GM19240 (cell line): ENCODE results near the gene TCF3.
"Not testable (repeated sequence)": the region's sequence is repeated elsewhere in the genome, so short reads cannot be mapped to it uniquely, and the experiment has no call there.

Source experiments
- DNase-seq: peaks from one replicate; pipeline ENCODE4 v3.0.0; 2011; ENCODE audit warnings: low spot score; ENCODE audit not compliant: insufficient read length

Gene TCF3

DNA sequence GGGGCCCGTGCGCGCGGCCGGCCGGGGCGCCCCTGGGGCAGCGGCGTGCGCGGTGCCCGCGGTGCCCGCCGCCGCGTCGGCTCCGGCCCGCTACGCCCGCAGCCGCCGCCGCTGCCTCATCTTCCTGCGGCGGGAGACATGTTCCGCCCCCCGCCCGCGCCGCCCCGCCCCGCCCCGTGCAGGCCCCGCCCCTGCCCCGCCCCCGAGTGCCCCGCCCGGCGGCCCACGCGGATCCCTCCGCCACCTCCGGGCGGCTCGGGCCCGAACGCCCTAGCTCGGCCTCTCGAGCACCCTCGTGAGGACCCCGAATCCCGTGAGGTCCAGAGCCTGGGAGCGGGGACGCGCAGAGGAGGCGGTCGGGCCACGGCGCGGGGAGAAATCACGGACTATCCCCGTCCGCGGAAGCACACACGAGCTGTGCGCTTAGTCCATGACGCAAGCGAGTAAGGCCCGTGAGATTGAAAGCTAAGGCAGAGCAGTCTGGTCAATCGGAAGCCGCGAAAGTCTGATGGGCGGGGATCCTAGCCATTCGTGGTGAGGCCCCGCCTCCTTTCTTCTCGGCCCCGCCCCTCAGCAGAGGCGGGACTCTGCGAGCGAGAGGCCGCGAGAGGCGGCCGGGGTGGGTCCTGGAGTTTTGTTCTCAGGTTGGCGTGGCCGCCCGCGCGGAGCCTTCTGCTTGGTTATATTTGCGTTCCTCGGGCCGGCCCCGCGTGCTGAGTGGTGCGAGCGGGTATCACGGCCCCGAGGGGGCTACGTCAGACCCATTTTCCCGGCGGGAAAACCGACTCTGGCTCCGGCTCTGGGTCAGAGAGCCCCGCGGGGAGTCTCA, at the start of gene TCF3:
Gene TCF3 (minus strand): TSS at position 145 of the 829 bp plus-strand sequence. CDS start 2,367 bp downstream, outside the sequence.
- DNase-seq = peak; percentile 99

DNA sequence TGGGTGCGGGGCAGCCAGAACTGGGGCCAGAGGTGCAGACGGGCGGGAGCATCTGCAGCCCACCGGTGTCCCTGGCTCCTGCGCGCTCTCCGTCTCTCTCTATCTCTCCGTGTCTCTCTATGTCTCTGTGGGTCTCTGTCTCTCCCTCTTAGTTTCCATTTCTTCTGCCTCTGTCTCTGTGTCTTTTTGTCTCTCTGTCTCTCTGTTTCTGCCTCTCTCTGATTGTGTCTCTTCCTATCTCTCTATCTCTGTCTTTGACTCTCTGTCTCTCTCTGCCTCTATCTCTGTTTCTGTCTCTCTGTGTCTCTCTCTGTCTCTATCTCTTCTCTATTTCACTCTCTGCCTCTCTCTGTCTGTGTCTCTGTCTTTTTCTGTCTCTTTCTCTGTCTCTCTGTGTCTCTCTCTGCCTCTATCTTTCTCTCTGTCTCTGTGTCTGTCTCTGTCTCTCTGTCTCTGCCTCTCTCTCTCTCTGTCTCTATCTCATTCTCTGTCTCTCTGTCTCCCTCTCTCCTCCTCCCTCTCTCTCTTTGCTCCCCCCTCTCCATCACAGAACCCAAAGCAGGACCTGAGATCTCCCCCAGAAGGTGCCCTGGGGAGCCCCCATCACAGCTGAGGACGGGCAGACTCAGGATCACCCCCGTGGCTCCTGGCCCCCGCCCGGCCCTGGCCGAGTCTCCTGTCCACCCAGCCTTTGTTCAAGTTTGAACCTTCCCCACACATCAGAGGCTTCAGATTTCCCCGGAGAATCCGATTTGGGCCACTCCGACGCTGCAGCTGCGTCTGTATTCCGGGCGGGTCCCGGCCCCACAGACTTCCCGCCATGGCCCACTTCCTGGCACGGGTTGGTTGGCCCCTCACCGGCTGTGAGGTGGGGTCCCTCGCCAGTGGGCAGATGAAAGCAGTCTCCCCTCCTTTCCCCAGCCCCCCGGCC, 48.6 kb upstream of the TCF3 start:
- DNase-seq = no peak

DNA sequence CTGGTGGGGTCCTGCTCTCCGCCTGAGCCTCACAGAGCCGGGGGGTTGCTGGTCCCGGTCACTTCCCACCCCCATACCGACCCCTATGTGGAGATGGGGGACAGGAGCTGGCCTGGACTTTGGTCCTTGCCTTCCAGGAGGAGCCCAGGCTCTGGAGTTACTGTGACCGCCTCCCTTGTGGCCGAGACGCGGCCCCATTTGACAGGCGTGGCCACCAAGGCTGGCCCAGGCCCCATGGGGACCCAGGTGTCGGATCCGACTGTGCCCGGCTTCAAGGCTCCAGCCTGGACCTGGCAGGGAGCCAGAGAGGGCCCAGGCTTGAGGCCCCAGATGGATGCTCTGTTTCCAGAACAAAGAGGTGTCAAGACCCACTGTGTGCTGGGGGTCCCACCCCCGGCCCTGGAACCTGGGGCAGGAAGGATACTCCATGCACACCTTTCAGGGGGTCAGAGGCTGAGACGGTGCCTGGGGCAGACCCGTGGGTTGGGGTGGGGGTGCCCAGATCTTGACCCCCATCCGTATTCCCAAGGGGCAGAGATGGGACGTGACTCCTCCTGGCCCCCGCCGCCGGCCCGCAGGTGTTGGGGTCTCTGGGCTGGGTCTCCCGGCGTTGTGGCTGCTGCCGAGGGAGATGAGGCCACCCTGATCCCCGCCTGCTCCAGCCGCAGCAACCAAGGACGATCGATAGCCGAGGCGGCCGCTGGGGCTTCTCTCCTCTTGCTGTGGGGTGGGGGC, 47.8 kb upstream of the TCF3 start:
- DNase-seq = no peak

DNA sequence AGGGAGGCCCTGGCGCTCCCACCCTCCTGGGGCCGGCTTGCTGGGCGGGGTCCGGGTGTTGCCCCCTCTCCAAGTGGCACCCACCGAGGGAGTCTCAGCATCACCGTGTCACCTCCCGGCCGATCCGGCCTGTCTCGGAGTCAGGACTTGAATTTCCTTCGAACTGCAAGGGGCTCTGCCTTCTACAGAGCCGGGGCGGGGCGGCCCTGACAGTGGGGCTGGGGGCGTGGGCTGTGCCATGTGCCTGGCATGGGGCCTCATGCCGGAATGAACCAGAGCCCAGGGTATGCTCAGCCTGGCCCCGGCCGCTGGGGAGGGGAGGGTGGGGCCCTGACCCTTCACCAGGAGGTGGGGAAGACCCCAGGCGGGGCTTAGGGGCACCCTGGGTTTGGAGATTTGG, 47.0 kb upstream of the TCF3 start:
- no peak for DNase-seq

DNA sequence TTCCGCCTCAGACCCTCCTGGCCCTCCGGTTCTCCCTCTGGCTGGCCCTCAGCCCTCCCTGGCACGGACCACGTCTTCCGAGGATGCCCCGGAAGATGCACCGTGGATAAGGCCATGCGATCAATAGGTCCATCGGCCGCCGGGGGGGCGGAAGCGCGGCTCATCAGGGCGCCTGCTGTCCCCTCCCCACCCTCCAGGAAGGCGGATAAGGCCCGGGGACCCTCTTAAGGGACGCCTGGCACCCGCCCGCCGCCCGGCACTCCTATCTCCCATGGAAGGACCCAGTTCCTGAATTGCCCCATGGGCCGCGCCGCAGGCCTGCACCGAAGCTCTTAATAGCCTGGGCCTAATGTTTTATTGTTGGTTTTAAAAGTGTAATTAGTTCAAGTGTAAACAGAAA, 46.2 kb upstream of the TCF3 start:
- DNase-seq = no peak

DNA sequence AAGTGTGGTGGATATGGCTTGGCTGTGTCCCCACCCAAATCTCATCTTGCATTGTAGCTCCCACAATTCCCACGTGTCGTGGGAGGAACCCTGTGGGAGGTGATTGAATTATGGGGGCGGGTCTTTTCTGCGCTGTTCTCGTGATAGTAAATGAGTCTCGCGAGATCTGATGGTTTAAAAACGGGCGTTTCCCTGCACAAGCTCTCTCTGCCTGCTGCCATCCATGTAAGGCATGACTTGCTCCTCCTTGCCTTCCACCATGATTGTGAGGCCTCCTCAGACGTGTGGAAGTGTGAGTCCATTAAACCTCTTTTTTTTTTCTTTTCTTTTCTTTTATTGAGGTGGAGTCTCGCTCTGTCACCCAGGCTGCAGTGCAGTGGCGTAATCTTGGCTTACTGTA, 43.1 kb upstream of the TCF3 start:
- not testable (repeated sequence) for DNase-seq

DNA sequence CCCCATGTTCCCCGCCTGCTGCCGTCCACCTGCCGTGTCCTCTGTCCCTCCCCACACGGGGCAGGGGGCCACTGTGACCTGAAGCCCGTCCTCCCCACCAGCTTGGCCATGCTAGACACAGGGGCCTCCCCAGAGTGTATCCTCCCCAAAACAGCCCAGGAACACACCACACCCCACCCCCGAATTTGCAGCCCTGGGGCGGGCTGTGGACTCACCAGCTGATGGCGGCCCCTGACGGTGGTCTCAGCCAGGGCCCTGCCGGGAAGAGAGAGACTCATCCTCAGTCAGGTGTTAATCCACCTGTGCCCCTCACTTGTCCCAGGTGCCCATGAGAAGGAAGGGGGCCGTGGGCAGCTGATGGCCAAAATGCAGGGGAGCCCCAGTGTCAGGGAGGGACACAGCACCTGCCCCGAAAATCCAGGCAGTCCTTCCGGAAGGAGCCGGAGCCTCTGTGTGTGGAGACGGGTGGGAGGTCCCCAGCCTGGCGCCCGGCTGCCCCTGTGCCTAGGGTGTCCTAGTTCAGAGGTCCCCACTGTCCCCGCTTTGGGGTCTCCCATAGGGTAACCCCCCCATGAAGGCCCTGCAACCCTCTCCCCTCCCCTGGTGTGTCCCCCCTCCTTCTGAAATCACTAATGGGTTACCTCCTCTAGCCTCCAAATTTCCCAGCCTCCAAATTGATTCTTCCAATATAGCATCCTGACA, 39.3 kb upstream of the TCF3 start:
- DNase-seq = no peak

DNA sequence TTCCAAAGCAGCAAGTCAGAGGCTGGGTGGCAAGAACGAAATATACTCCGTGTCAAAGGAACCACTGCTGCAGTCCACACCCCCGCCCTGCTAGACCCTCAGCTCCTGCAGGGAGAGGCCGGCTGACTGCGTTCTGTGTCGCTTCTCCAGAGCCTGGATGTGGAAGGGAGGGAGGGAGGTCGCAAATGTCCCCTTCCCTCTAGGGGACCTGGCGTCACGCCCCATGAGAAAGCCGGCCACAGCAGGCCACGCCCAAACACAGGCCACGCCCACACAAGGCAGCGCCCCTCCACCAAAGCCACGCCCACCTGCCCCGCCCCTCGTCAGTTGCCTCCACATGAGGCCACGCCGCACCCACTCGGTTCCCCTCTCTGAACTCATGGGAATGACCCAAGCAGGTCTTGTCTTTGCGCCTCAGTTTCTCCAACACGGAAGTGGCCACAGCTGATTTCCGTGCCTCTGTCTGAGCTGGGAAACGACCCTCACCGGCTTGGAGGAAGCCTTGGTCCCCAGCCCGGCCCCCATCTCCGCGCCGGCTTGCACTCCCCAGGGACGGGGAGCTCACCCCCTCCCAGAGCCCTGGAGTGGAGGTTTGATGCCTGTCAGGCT, 38.4 kb upstream of the TCF3 start:
- no peak for DNase-seq

DNA sequence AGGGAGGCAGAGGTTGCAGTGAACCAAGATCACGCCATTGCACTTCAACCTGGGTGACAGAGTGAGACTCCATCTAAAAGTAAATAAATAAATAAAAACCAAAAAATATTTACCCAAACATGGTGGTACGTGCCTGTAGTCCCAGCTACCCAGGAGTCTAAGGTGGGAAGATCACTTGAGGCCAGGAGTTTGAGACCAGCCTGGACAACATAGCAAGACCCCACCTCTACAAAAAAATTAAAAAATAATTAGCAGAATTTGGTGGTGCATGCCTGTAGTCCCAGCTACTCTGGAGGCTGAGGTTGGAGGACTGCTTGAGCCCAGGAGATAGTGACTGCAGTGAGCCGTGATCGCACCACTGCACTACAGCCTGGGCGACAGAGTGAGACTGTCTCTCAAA, 33.4 kb upstream of the TCF3 start:
- not testable (repeated sequence) for DNase-seq

DNA sequence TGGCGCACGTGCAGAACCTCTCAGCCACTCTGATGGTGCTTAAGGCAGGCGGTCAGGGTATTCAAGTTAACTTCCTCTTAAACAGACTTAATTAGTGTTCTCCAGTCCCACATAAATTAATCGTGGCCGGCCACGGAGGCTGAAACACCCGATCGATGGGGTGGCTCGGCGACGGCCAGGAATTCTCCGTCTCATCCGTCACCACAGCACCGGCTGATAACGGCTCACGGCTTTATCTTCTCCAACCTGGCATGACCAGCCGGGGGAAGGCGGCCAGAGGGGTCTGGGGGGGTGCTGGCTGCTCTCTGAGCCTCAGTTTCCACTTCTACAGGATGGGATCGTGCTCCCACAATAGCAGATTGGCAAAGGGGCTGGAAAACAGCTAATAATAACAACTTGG, 32.6 kb upstream of the TCF3 start:
- no peak for DNase-seq

DNA sequence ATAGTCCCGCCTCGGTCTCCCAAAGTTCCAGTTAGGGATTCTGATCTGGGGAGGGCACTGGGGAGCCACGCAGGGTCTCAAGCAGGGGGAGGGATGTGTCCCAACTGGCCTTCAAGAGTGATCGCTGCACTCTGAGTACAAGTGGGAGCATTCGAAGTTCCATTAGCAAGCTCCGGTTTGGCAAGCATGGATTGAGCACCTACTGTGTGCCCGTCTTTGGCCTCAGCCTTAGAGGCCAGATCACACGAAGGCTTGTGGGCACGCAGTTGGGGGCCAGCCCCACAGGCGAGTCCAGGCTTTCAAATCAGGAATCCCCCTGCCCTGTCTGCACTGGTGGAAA, 32.1 kb upstream of the TCF3 start:
- DNase-seq = no peak

DNA sequence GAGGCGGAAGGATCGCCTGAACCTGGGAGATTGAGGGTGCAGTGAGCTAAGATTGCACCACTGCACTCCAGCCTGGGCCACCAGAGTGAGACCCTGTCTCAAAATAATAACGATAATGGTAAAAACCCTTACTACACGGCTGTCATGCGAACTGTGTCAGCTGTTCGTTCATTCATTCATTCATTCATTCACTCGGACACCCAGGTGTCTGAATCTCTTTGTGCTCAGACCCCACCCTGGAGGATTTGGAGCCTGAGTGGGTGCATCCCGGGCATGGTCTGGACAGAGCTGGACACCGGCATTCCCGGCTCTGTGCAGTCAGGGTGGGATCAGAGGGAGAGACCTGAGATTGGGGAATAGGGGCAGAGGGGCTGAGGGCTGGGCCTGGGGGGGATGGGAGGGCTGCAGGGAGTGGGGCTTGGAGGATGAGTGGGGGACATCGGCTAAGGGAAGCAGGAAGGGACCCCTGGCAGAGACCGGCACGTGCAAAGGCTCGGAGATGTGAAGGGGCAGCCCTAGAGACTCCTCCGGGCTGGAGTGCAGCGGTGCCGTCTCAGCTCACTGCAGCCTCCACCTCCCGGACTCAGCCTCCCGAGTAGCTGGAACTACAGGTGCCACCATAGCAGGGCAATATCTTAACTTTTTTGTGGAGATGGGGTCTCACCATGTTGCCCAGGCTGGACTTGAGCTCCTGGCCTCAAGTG, 31.6 kb upstream of the TCF3 start:
- DNase-seq = no peak

DNA sequence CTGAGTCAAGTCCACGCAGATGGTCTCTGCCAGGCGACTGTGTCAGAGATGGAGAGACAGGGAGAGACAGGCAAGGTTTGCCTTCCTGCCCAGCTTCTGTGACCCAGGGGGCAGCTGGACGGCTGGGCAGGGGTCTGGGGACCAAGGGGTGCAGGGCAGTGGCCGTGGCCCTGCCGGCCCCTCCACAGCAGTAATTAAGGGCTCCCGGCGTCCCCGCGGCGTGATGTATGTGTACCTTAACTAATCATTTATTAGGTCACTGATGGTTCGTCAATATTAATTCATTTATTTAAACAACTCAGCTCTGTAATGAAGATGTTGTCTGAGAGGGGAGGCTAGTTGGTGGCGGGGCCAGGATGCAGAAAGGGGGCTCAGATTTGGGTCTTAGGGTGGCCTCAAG, 28.6 kb upstream of the TCF3 start:
- DNase-seq = no peak

DNA sequence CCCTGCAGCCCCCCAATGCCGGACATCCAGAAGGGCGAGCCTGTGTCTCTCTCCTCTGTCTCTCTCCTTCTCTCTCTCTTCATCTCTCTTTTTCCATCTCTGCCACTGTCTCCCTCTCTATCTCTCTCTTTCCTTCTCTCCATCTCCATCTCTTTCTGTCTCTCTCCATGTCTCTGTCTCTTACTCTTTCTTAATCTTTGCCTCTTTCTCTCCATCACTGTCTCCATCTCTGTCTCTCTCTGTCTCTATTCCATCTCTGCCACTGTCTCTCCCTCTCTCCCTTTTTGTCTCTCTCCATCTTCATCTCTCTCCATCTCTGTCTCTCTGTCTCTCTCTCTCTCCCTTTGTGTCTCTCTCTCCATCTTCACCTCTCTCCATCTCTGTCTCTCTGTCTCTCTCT, 25.7 kb upstream of the TCF3 start:
- DNase-seq = no peak

DNA sequence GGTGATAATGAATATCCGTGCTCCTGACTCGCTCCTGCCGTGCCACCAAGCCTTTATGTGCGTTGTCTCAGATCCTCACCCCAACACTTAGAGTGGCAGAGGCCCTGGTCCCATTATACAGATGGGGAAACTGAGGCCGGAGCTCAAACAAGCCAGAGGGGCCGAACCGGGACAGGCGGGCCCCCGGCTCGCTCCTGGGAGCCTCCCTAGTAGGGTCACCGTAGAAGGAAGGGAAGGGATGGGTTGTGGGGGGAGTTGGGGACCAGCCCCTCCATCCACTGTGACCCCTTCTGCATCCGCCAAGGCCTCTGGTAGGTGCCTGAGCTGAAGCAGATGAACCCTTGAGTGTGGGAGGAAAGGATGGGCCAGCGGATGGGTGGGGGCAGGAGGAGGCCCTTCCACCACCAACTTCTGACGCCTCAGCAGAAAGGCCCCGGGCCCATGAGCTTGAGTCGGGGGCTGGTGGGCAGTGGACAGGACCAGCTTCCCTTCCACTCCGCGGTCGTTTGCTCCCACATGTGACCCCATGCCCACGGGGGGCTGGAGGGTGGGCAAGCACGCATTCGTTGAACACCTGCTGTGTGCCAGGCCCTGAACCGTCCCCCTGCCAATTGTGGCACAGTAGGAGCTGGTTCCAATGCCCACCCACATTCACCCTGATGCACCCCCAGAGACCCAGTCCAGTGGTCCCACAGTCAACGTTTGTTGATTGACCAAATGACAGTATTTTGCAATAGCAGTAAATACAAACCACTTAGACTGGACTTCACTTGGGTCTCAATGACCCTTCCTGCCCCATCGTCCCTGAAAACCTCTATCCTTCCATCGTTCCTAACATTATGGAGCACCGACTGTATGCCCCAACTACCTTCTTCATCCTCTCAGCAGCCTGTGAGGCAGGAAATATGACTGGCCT, 24.2 kb upstream of the TCF3 start:
- no peak for DNase-seq

DNA sequence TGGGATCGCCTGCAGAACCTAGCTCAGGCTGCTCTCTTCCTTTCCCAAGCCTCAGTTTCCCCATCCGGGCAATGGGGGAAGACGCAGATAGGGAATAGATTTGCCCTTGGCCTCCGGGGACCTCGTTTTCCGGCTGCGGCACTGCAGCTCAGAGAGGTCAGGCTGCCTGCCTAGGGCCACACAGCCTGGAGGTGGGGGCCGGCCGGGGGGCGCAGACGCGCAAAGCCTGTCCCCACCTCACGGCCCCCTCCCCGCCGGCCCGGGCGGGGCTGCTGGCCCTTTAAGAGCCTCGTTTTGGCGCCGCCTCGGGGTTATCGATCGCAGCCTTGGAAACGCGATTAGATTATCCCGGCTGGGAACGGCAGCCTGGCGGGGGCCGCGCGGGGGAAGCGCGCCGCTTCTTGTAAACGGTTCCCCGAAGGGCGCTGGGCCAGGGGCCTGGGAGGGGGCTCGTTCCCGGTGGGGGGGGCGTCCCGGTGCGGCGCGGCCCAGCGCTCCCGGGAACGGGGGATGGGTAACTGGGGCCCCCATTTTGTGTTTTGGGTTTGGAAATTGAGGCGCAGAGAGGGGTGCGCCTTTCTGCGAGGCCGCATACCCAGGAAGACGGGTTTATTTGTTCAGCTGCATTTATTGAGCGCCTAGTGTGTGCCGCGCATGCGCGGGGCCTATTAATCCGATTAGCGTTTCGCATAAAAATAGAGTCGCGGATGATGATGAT, 23.4 kb upstream of the TCF3 start:
- DNase-seq = no peak

DNA sequence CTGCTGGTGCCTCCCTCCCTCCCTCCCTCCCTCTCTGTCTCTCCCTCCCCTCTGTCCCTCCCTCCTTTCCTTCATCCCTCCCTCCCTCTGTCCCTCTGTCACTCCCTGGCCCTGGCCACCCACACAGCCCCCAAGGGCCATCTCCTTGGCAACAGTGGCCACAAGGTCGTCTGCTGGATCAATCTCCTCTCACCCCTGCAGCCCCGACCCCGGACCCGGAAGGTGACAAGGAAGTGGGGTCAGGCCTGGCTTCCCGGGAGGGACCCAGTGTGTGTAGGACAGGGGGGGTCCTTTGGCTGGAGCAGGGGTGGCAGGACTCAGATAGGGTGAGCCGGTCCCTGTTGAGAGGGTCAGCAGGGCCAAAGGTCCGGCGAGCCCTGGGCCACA, 21.9 kb upstream of the TCF3 start:
- no peak for DNase-seq

DNA sequence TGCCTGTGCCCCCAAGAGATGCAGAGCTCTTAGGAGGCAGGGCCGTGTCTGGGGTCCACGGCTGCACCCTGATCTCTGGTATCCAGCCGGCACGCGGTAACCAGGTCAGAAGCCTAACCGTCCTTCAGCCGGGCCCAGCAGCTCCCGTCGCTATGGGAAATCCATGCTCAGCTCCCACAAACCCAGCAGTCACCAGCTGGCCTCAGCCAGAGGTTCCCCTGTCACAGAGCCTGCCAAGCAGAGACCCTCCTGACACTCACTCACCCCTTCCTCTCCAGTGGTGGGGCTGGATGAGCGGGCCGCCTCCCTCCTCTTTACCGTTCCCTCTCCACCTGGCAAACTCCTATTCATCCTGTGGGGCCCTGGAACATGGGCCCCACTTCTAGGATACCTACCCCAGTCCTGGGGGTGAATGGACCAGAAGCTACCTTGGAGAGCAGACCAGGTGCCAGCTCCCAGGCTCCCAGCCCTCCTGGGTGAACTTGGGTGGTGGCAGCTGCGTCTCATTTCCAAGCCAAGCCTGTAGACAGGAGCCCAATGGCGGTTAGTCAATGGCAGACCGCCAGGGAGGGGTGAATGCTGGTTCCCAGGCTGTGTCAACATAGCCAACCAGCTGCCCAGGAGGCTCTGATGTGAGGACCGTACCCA, 21.4 kb upstream of the TCF3 start:
- no peak for DNase-seq
